Heart right ventricle (tissue), 16 donors: Measurements from ENCODE around the gene F2. TPM values are rescaled to one million over a fixed set of nuclear protein-coding genes. Genes with fewer than 3 reads are reported as not detected.
A peak's percentile ranks its signal among the peaks of the same experiment; 100 is the strongest.

Source experiments
- ATAC-seq, 8 donors: fragments of 200-7000 bp; cut with Tn5 transposase; one replicate each; pipeline ENCODE4 v1.9.1; 2020; ENCODE audit warnings: mild to moderate bottlenecking in 8 of 8, moderate library complexity in 8 of 8, moderate number of reproducible peaks in 1 of 8
- DNase-seq, 2 donors: peaks; one replicate each; pipeline ENCODE4 v3.0.0-alpha.2; 2020
- H3K27ac ChIP-seq, 10 donors: fragments of 200-600 bp; sonication (generic) in 2 of 10; one replicate each; pipeline versions ENCODE4 v1.5.0 to v1.8.0; 2020 to 2022; ENCODE audit warnings: mild to moderate bottlenecking in 3 of 10
- H3K27me3 ChIP-seq, 7 donors: fragments of 200-600 bp; one replicate each; pipeline ENCODE4 v1.8.0; 2021 to 2022; ENCODE audit warnings: mild to moderate bottlenecking in 2 of 7
- H3K36me3 ChIP-seq, 9 donors: fragments of 200-600 bp; sonication (generic) in 1 of 9; one replicate each; pipeline versions ENCODE4 v1.5.0 to v1.8.0; 2020 to 2022; ENCODE audit warnings: mild to moderate bottlenecking in 2 of 9
- H3K4me1 ChIP-seq, 9 donors: fragments of 200-600 bp; sonication (generic) in 1 of 9; one replicate each; pipeline versions ENCODE4 v1.5.0 to v1.8.0; 2020 to 2022; ENCODE audit warnings: mild to moderate bottlenecking in 4 of 9
- H3K4me3 ChIP-seq, 10 donors: fragments of 200-600 bp; sonication (generic) in 2 of 10; one replicate each; pipeline versions ENCODE4 v1.5.0 to v1.8.0; 2020 to 2022; ENCODE audit warnings: mild to moderate bottlenecking in 7 of 10, moderate library complexity in 2 of 10
- H3K9me3 ChIP-seq, 11 donors: fragments of 200-600 bp in 10 of 11; sonication (generic) in 2 of 11; one replicate each; pipeline versions ENCODE4 v1.5.0 to v1.8.0; 2013 to 2022; ENCODE audit warnings: mild to moderate bottlenecking in 2 of 11, control low read depth in 1 of 11, moderate library complexity in 1 of 11
- WGBS, 2 donors: extraction: QIAGEN DNeasy Blood & Tissue Kit; methylation state at CpG; one replicate each; pipeline ENCODE4 v1.1.7; 2013; ENCODE audit warnings: inconsistent platforms in 1 of 2; 5-methylcytosine and 5-hydroxymethylcytosine counted together
- intact Hi-C, 10 donors: fragments of 100-400 bp; cut with DNase I; formaldehyde crosslinking; loops; one replicate each; pipeline versions ENCODE4 v1.11.1 to v1.14.2; 2022
- polyA plus RNA-seq, 2 donors: library from polyadenylated mRNA; stranded (reverse); fragments of 200-250 nt; gene quantifications; one replicate each; pipeline ENCODE4 v1.2.3, GENCODE V29; 2013
- total RNA-seq, 10 donors: library from RNA; stranded (reverse); fragmentation: NEBNext Ultra II Directional in 3 of 10; extraction: Animal tissue kit (Norgen Biotek cat#: 25700) in 3 of 10; gene quantifications; one replicate each; pipeline versions ENCODE4 v1.2.1 to v1.2.4, GENCODE V29; 2021 to 2023
- TF ChIP-seq, protein P1 (sequence below), 9 donors: fragments of 200-600 bp; sonication (generic) in 2 of 9; IDR thresholded peaks; one replicate each; pipeline versions ENCODE4 v1.5.0 to v1.8.0; 2021 to 2022; ENCODE audit warnings: antibody characterized with exemption in 9 of 9, mild to moderate bottlenecking in 5 of 9, moderate library complexity in 1 of 9
- donor health status: Arrhythmogenic right ventricular cardiomyopathy.
- donor health status: ischemic (EF 13 %, LVEDD 7.1; RV severe dilation, severe dysfunction).
- donor health status: healthy with polysubstance abuse.
- donor health status: DM: no; HTN: yes; CAD: no.
- donor health status: DM: no; HTN: no; CAD: no.
- donor health status: ischemic (EF 25% LVEDD 6.9; RV normal size, moderate dysfunction).
- donor health status: ischemic (EF 25% LVEDD 5.7; RV mildly dilated, moderate dysfunction).
- donor health status: healthy.
- donor health status: DM: yes; HTN: yes; CAD: no.
- donor health status: Ischemic cardiomyopathy.
- donor health status: ischemic (EF 35%, LVEDD 5.7; RV mildly dilated, moderate dysfunction).
- donor health status: nonischemic (EF 11% LVEDD 7.7; RV severe dilation, severe dysfunction).
- donor health status: DM: yes; HTN: yes; CAD: no.
- donor health status: PGD.
- donor health status: ischemic (EF 29% LVEDD 5.4; RV normal size, mild dysfunction).
- donor health status: nonischemic (EF 23%, LVEDD 6.1; RV moderate dilation, normal function).

The F2 gene
- total and polyA plus RNA-seq, 12 donors, result 0.04 to 0.31 (median 0.19) TPM; not detected in 8

DNA sequence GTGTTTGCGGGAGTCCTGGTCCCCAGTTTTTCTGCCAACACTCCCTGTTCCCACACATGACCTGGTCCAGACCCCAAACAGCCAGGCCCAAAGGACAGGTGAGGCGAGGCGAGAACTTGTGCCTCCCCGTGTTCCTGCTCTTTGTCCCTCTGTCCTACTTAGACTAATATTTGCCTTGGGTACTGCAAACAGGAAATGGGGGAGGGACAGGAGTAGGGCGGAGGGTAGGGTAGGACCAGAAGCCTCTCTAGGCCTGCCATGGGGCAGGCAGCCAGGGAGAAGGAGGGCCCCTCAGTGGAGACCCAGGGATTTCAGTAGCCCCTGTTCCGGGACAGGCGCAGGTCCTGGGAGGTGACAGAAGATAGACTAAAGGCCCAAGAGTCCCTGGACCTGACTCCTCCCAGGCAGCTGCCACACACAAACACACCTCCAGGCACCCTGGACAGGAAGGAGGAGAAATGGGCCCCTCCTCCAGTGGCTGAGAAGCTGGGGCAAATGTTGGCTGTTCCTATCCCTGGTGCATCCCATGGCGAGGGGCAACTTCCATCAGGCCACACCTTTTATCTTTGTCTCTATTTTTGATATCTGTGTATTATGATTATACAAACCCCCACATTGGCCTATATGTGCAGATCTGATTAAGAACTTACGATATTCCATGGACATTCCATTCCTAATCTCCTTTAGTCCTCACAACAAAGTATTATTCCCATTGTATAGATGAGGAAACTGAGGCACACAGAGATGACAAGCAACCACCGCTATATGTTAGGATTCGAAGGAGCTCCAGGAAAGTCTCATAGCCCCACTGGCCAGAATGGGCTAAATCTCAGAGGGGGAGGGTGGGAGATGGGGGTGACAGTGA, 626 bp upstream of the F2 start:
- peak in 4 of 8 donors; percentile 19 to 34 (median 22) for ATAC-seq
- intact Hi-C loops, result no loop called here
- no peak for DNase-seq
- WGBS, 2 donors, result 85 to 86% methylated on average over 11 of the region's 11 CpGs
- Histone ChIP-seq H3K36me3 (no peaks in the 10 kb centered on the region), H3K4me1 (peaks cover 0 to 5% (median 0%) of the 10 kb centered on the region in 9 donors), H3K27me3 (no peaks in the 10 kb centered on the region), H3K9me3 (no peaks in the 10 kb centered on the region), H3K27ac (no peak overlapping the region), H3K4me3 (no peak overlapping the region)
- TF ChIP-seq, protein P1, sequence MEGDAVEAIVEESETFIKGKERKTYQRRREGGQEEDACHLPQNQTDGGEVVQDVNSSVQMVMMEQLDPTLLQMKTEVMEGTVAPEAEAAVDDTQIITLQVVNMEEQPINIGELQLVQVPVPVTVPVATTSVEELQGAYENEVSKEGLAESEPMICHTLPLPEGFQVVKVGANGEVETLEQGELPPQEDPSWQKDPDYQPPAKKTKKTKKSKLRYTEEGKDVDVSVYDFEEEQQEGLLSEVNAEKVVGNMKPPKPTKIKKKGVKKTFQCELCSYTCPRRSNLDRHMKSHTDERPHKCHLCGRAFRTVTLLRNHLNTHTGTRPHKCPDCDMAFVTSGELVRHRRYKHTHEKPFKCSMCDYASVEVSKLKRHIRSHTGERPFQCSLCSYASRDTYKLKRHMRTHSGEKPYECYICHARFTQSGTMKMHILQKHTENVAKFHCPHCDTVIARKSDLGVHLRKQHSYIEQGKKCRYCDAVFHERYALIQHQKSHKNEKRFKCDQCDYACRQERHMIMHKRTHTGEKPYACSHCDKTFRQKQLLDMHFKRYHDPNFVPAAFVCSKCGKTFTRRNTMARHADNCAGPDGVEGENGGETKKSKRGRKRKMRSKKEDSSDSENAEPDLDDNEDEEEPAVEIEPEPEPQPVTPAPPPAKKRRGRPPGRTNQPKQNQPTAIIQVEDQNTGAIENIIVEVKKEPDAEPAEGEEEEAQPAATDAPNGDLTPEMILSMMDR (IDR thresholded peaks at IDR 0.05), result no peak

DNA sequence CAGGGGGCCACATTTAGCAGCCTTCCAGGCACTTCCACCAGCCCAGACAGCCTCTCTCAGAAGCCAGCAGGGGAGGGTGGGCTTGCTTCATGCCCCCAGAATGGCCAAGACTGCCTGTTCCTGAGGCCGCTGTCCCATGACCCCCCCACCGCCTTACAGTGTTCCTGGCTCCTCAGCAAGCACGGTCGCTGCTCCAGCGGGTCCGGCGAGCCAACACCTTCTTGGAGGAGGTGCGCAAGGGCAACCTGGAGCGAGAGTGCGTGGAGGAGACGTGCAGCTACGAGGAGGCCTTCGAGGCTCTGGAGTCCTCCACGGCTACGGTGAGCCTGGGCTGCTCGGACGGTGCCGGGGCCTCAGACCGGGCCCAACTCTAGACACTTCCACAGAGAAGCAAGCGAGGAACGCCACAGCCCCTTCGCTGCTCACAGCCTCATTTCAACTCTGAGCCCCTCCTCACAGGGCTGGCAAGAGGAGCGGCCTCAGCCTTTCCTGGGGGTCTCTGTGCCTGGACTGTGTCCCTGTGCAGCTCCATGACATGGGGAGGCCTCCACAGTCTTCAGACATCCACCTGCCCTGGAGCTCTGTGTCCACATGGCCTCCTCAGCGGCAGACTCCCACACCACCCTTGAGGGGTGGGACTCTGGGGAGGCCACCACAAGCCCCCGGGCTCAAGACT, 668 bp downstream of the F2 start:
- TF ChIP-seq, protein P1 (IDR thresholded peaks at IDR 0.05), result no peak
- Histone ChIP-seq H3K4me1 (peaks cover 0 to 5% (median 0%) of the 10 kb centered on the region in 9 donors), H3K36me3 (no peaks in the 10 kb centered on the region), H3K4me3 (no peak overlapping the region), H3K27ac (no peak overlapping the region), H3K9me3 (no peaks in the 10 kb centered on the region), H3K27me3 (no peaks in the 10 kb centered on the region)
- intact Hi-C loops, result no loop called here
- DNase-seq, result no peak
- ATAC-seq, result peak in 3 of 8 donors; percentile 13 to 33 (median 30)
- WGBS, 2 donors, result 91% methylated on average over 25 of the region's 25 CpGs

DNA sequence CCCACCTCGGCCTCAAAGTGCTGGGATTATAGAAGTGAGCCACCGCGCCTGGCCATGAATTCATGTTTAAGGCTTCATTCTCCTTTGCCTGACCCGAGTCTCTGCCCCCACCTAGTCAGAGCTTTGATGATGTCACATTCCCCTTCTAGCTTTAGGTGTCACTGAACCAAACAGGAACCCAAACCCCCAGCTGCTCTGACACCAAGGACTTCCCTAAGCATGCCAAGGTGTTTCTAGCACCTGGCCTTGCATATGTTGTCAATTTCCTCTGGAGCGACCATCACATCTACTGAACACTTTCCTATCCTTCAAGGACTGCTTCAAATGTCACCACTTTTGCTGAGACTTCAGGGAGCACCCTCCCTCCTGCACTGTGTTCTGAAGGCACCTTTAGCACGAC, 2.3 kb downstream of the F2 start:
- WGBS, 2 donors, result 88 to 89% methylated on average over 6 of the region's 6 CpGs

More for the DNA sequence above, 2.3 kb downstream of the F2 start:
- Histone ChIP-seq H3K9me3 (no peaks in the 10 kb centered on the region), H3K27ac (no peak overlapping the region), H3K36me3 (no peaks in the 10 kb centered on the region), H3K4me3 (no peak overlapping the region), H3K27me3 (no peaks in the 10 kb centered on the region), H3K4me1 (peaks cover 0 to 5% (median 0%) of the 10 kb centered on the region in 9 donors)
- no peak for DNase-seq
- TF ChIP-seq, protein P1 (IDR thresholded peaks at IDR 0.05), result no peak
- intact Hi-C loops, result no loop called here
- no peak for ATAC-seq
